Lung (tissue), 13 donors: ENCODE measurements around the gene STXBP5. TPM values are rescaled to one million over a fixed set of nuclear protein-coding genes. Genes with fewer than 3 reads are reported as not detected.

ENCODE experiments used
- ATAC-seq: fragments of 200-7000 bp; cut with Tn5 transposase; one replicate; pipeline ENCODE4 v1.9.1; 2020; ENCODE audit warnings: moderate number of reproducible peaks; ENCODE audit not compliant: insufficient read depth, low FRiP score
- DNase-seq, 3 donors: peaks; one replicate each; pipeline ENCODE4 v3.0.0-alpha.2; 2013 to 2017
- H3K27ac ChIP-seq, 2 donors: one replicate each; pipeline ENCODE4 v1.5.1; 2013; ENCODE audit warnings: mild to moderate bottlenecking in 2 of 2, moderate library complexity in 2 of 2, control low read depth in 1 of 2, inconsistent platforms in 1 of 2, low read depth in 1 of 2, low read length in 1 of 2
- H3K27me3 ChIP-seq, 3 donors: one replicate each; pipeline ENCODE4 v1.5.1; 2013; ENCODE audit warnings: low read length in 2 of 3; ENCODE audit not compliant: control insufficient read depth in 3 of 3, insufficient read depth in 3 of 3
- H3K36me3 ChIP-seq, 4 donors: one replicate each; pipeline ENCODE4 v1.5.1; 2013; ENCODE audit warnings: low read length in 4 of 4, mild to moderate bottlenecking in 1 of 4, moderate library complexity in 1 of 4; ENCODE audit not compliant: control insufficient read depth in 4 of 4, insufficient read depth in 4 of 4
- H3K4me1 ChIP-seq, 5 donors: one replicate each; pipeline ENCODE4 v1.5.1; 2013; ENCODE audit warnings: low read length in 5 of 5, mild to moderate bottlenecking in 2 of 5, moderate library complexity in 1 of 5; ENCODE audit not compliant: control insufficient read depth in 5 of 5, insufficient read depth in 5 of 5
- H3K4me3 ChIP-seq: one replicate; pipeline ENCODE4 v1.5.1; 2013; ENCODE audit warnings: mild to moderate bottlenecking, control low read depth, moderate library complexity
- H3K9ac ChIP-seq, 2 donors: one replicate each; pipeline ENCODE4 v1.5.1; 2013; ENCODE audit warnings: low read length in 2 of 2, control low read depth in 1 of 2; ENCODE audit not compliant: insufficient read depth in 1 of 2
- H3K9me3 ChIP-seq, 4 donors: one replicate each; pipeline ENCODE4 v1.5.1; 2013; ENCODE audit warnings: low read length in 3 of 4, mild to moderate bottlenecking in 1 of 4, moderate library complexity in 1 of 4; ENCODE audit not compliant: control insufficient read depth in 4 of 4, insufficient read depth in 3 of 4
- CTCF ChIP-seq: IDR thresholded peaks from 2 replicates; pipeline ENCODE4 v1.5.1; 2012; ENCODE audit warnings: mild to moderate bottlenecking; ENCODE audit errors: control extremely low read depth, extremely low read depth
- WGBS, 2 donors: extraction: QIAGEN DNeasy Blood & Tissue Kit; methylation state at CpG; one replicate each; pipeline ENCODE4 v1.1.7; 2013; 5-methylcytosine and 5-hydroxymethylcytosine counted together
- polyA plus RNA-seq, 2 donors: library from polyadenylated mRNA; stranded (reverse); fragments of 200-250 nt; gene quantifications; one replicate each; pipeline ENCODE4 v1.2.1, GENCODE V29; 2013
- small RNA-seq: library from RNA; depleted of rRNA; stranded (forward); fragments of <200 nt; gene quantifications from one replicate; pipeline ENCODE3, GENCODE V24; 2014; ENCODE audit warnings: low replicate concordance
- total RNA-seq, 2 donors: library from RNA; depleted of rRNA in 1 of 2; stranded (reverse); fragments of >200 nt in 1 of 2; gene quantifications; one replicate each; pipeline ENCODE4 v1.2.1, GENCODE V29; 2014 to 2021
- donor health status: control.
- donor health status: control.
- donor health status: Bipolar disorder and iron deficiency.
- donor health status: healthy.
- donor health status: DM: yes; HTN: yes; CAD: no.

The STXBP5 gene
- total and polyA plus RNA-seq, 4 donors = 6.2 to 29.0 (median 12.9) TPM

DNA sequence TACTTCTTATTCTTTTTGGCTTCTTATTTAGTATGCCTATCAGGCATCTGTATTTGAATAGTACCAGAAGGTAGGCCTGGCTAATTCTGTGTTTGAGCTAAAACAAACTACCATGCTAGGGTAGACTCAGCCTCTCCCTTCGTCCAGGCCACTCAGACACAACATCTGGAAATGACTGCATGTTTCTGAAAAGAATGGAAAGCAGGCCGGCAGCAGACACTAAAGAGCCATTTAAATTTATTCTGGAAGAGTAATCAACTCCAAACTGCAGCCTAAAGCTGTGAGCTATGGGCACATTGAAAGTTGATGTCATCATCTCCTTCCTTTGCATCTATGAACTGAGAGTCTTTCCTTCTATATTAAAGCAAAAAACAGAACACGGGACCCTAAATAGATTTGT, 233.4 kb downstream of the STXBP5 start:
- DNase-seq (no peak), ATAC-seq (no peak)
- Histone ChIP-seq H3K9ac (no peak overlapping the region), H3K27me3 (no peaks in the 10 kb centered on the region), H3K4me1 (peaks cover 0 to 8% (median 0%) of the 10 kb centered on the region in 5 donors), H3K4me3 (no peak overlapping the region), H3K9me3 (no peaks in the 10 kb centered on the region), H3K36me3 (no peaks in the 10 kb centered on the region), H3K27ac (no peak overlapping the region)
- WGBS, 2 donors = 86 to 89% methylated on average over 3 of the region's 3 CpGs
- no peak for TF ChIP-seq CTCF

GRCh38 chr6:147438758-147439528, 234.7 kb downstream of the STXBP5 start:
- H3K27ac ChIP-seq = no peak overlapping the region
- H3K9me3 ChIP-seq = no peaks in the 10 kb centered on the region
- WGBS, 2 donors = 93% methylated on average over 9 of the region's 9 CpGs
- no peaks in the 10 kb centered on the region for H3K27me3 ChIP-seq
- H3K36me3 ChIP-seq = no peaks in the 10 kb centered on the region
- H3K9ac ChIP-seq = no peak overlapping the region
- TF ChIP-seq CTCF = no peak
- no peak for DNase-seq
- H3K4me1 ChIP-seq = peaks cover 0 to 8% (median 0%) of the 10 kb centered on the region in 5 donors
- no peak overlapping the region for H3K4me3 ChIP-seq
- no peak for ATAC-seq

Small RNAs within 50 kb of the gene (small RNA-seq; reads per million reads assigned to genes)
- gene AL355365.1 = not detected
